Peyer's patch (tissue), 4 donors: Measurements from ENCODE around the gene PRXL2C. TPM values are rescaled to one million over a fixed set of nuclear protein-coding genes. Genes with fewer than 3 reads are reported as not detected.

Source experiments
- DNase-seq, 3 donors: peaks; one replicate each; pipeline ENCODE4 v3.0.0-alpha.2; 2017 to 2019
- H3K27ac ChIP-seq, 4 donors: fragments of 200-600 bp; sonication (generic); one replicate each; pipeline ENCODE4 v1.5.1; 2016 to 2019
- H3K27me3 ChIP-seq, 2 donors: fragments of 200-600 bp; sonication (generic); one replicate each; pipeline ENCODE4 v1.5.1; 2019
- H3K36me3 ChIP-seq, 3 donors: fragments of 200-600 bp; sonication (generic); one replicate each; pipeline ENCODE4 v1.5.1; 2016 to 2019
- H3K4me1 ChIP-seq, 4 donors: fragments of 200-600 bp; sonication (generic); one replicate each; pipeline ENCODE4 v1.5.1; 2016 to 2019
- H3K4me3 ChIP-seq, 4 donors: fragments of 200-600 bp; sonication (generic); 1 replicate in 3 of 4; 2 replicates in 1 of 4; pipeline ENCODE4 v1.5.1; 2016 to 2019; ENCODE audit warnings: mild to moderate bottlenecking in 1 of 4
- H3K9me3 ChIP-seq, 4 donors: fragments of 200-600 bp; sonication (generic); one replicate each; pipeline ENCODE4 v1.5.1; 2016 to 2019; ENCODE audit warnings: mild to moderate bottlenecking in 1 of 4
- CTCF ChIP-seq, 6 experiments: fragments of 450-650 bp in 4 of 6; fragments of 200-600 bp in 2 of 6; sonication (generic) in 1 of 6; IDR thresholded peaks; one replicate each; pipeline ENCODE4 v1.5.1; 2017 to 2019; ENCODE audit warnings: antibody characterized with exemption in 6 of 6, mild to moderate bottlenecking in 3 of 6, moderate library complexity in 1 of 6
- POLR2A ChIP-seq, 2 donors: fragments of 450-650 bp; IDR thresholded peaks; one replicate each; pipeline ENCODE4 v1.5.1; 2017; ENCODE audit warnings: antibody characterized with exemption in 2 of 2, mild to moderate bottlenecking in 2 of 2, moderate library complexity in 2 of 2
- total RNA-seq, 4 donors: library from RNA; depleted of rRNA; stranded (reverse); fragments of >200 nt; gene quantifications; one replicate each; pipeline ENCODE4 v1.1.0, GENCODE V29; 2016

Gene PRXL2C
- total RNA-seq, 4 donors from 2014 or later = 5.1 to 8.3 (median 5.7) TPM

DNA sequence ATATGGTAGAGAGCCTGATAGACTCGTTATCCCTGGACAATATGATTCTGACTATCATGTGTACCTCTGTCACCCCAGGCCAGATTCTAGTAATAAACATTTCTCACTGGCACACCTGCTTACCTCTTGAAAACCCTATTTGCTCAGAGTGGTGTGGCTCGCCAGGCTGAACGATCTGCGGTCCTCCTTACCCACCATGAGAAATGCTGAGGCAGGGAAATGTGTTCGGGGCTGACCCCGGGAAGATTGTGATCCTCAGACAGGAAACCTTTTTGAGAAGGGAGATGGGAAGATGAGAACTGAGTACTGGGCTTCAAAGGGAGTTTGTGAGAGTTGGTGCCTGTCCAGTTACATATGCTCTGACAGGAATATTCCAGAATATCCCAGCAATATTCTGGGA, 10.7 kb upstream of the PRXL2C start:
- Histone ChIP-seq H3K9me3 (no peaks in the 10 kb centered on the region), H3K36me3 (no peaks in the 10 kb centered on the region), H3K27me3 (no peaks in the 10 kb centered on the region), H3K4me3 (no peak overlapping the region), H3K27ac (no peak overlapping the region), H3K4me1 (no peaks in the 10 kb centered on the region)
- no peak for DNase-seq
- no peak for TF ChIP-seq POLR2A (IDR thresholded peaks at IDR 0.05)
- no peak for TF ChIP-seq CTCF (IDR thresholded peaks at IDR 0.05)

- no peak for TF ChIP-seq CTCF (IDR thresholded peaks at IDR 0.05)
- TF ChIP-seq POLR2A (IDR thresholded peaks at IDR 0.05) = no peak
These were observed 8.5 kb upstream of the PRXL2C start for GRCh38 chr9:96663506-96664120.

DNA sequence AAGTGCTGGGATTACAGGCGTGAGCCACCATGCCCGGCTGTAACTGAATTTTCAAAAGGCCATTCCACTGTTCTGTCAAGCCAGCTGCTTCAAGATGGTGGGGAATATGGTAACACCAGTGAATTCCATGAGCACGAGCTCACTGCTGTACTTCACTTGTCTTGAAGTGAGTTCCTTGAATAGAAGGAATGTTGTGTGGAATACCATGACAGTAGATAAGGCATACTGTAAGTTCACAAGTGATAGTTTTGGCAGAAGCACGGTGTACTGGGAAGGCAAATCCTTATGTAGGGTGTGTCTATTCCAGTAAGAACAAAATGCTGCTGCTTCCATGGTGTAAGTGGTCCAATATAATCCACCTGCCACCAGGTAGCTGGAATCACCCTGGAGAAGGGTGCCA, 6.6 kb upstream of the PRXL2C start:
- H3K9me3 ChIP-seq = no peaks in the 10 kb centered on the region
- no peaks in the 10 kb centered on the region for H3K27me3 ChIP-seq
- H3K4me3 ChIP-seq = no peak overlapping the region
- TF ChIP-seq CTCF (IDR thresholded peaks at IDR 0.05) (no peak), POLR2A (IDR thresholded peaks at IDR 0.05) (no peak)
- no peaks in the 10 kb centered on the region for H3K4me1 ChIP-seq
- DNase-seq = no peak
- H3K36me3 ChIP-seq = no peaks in the 10 kb centered on the region
- no peak overlapping the region for H3K27ac ChIP-seq

More at GRCh38 chr9:96663506-96664120, 8.5 kb upstream of the PRXL2C start:
- DNase-seq = no peak
- Histone ChIP-seq H3K4me3 (no peak overlapping the region), H3K36me3 (no peaks in the 10 kb centered on the region), H3K4me1 (no peaks in the 10 kb centered on the region), H3K27me3 (no peaks in the 10 kb centered on the region), H3K27ac (no peak overlapping the region), H3K9me3 (no peaks in the 10 kb centered on the region)

DNA sequence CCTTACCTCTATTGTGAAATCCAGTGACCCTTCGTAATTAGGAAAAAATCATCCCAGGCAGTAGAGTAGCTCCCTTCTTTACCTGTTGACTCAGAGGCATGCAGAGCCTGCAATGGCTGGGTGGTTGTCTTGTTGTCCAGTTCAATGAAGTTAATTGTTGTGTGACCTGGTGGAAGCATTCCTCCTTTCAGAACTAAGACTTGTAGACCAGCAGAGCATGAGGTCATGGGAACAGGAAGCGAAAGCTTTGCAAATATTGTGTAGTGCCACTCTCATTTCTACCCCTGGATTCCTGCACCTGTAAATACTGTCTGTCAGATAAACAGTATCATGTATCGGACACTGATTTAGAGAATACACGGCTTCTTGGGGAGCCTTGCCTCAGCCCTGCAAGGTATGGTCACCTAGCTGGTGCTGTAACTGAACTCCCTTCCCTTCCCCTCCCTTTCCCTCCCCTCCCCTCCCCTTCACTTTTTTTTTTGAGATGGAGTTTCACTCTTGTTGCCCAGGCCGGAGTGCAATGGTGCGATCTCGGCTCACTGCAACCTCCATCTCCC, 5.7 kb upstream of the PRXL2C start:
- Histone ChIP-seq H3K27ac (no peak overlapping the region), H3K36me3 (no peaks in the 10 kb centered on the region), H3K4me3 (no peak overlapping the region), H3K9me3 (no peaks in the 10 kb centered on the region), H3K27me3 (no peaks in the 10 kb centered on the region), H3K4me1 (peaks cover 0 to 2% (median 0%) of the 10 kb centered on the region in 4 donors)
- no peak for DNase-seq
- no peak for TF ChIP-seq CTCF (IDR thresholded peaks at IDR 0.05)
- TF ChIP-seq POLR2A (IDR thresholded peaks at IDR 0.05) = no peak

- Histone ChIP-seq H3K36me3 (peaks cover 0 to 18% (median 0%) of the 10 kb centered on the region in 3 donors), H3K27me3 (no peaks in the 10 kb centered on the region), H3K9me3 (no peaks in the 10 kb centered on the region), H3K27ac (peak overlapping the region; percentile 89 to 99 (median 94)), H3K4me3 (peak overlapping the region; percentile 55 to 95 (median 82)), H3K4me1 (peaks cover 0 to 6% (median 0%) of the 10 kb centered on the region in 4 donors)
- peak; percentile 63 to 84 (median 80) for DNase-seq
- peak in 3 of 6 experiments; percentile 44 to 53 (median 46) for TF ChIP-seq CTCF (IDR thresholded peaks at IDR 0.05)
- peak; percentile 29 to 62 for TF ChIP-seq POLR2A (IDR thresholded peaks at IDR 0.05)
These were observed 493 bp downstream of the PRXL2C start for GRCh38 chr9:96654450-96655197.
